ENCODE data around the gene GCDH. TPM values are rescaled to one million over a fixed set of nuclear protein-coding genes. Genes with fewer than 3 reads are reported as not detected.

The GCDH gene
- polyA plus RNA-seq, 1 experiment, result 20.9 TPM

GRCh38 chr19:12891553-12892021 is 627 bp downstream of the GCDH start:
- Histone ChIP-seq H3K36me3 (ENCODE audit: control insufficient read depth, insufficient read depth, low read length) (peaks cover 4% of the 10 kb centered on the region), H3K27me3 (ENCODE audit: control insufficient read depth, insufficient read depth, low read length) (peaks cover 3% of the 10 kb centered on the region; the same call in 1 of the 2 replicates), H3K4me3 (ENCODE audit: low read depth, low read length) (peak overlapping the region; percentile 98)
- DNase-seq (ENCODE audit: low read depth), result no peak
- POLR2A ChIA-PET, result interaction anchor here (0.7 kb wide), 1 partner anchor 113 kb away, joined by 3 read pairs; no protein-coding TSS in a partner anchor
- no peak for TF ChIP-seq CTCF (IDR thresholded peaks at IDR 0.05; ENCODE audit: insufficient read depth, low read depth, low read length)
- CTCF ChIA-PET, result interaction anchor here (0.9 to 1.4 kb wide), 3 partner anchors 44 to 134 kb away, joined by 3 to 6 read pairs (median 3); no protein-coding TSS in a partner anchor

- TF ChIP-seq CTCF (IDR thresholded peaks at IDR 0.05; ENCODE audit: insufficient read depth, low read depth, low read length), result no peak
- DNase-seq (ENCODE audit: low read depth), result no peak
- Histone ChIP-seq H3K27me3 (ENCODE audit: control insufficient read depth, insufficient read depth, low read length) (no peaks in the 10 kb centered on the region), H3K4me3 (ENCODE audit: low read depth, low read length) (no peak overlapping the region), H3K36me3 (ENCODE audit: control insufficient read depth, insufficient read depth, low read length) (peaks cover 6% of the 10 kb centered on the region)
- ChIA-PET CTCF (no interaction called here), POLR2A (no interaction called here)
Measured at GRCh38 chr19:12893582-12893981, 2.6 kb downstream of the GCDH start.

GRCh38 chr19:12896460-12896859 is 5.5 kb downstream of the GCDH start:
- no peak for DNase-seq (ENCODE audit: low read depth)
- TF ChIP-seq CTCF (IDR thresholded peaks at IDR 0.05; ENCODE audit: insufficient read depth, low read depth, low read length), result no peak
- no peaks in the 10 kb centered on the region for H3K27me3 ChIP-seq (ENCODE audit: control insufficient read depth, insufficient read depth, low read length)
- POLR2A ChIA-PET, result interaction anchor here (0.5 kb wide), 1 partner anchor 16 kb away, joined by 14 read pairs; no protein-coding TSS in a partner anchor
- peaks cover 6% of the 10 kb centered on the region for H3K36me3 ChIP-seq (ENCODE audit: control insufficient read depth, insufficient read depth, low read length)
- CTCF ChIA-PET, result no interaction called here
- H3K4me3 ChIP-seq (ENCODE audit: low read depth, low read length), result no peak overlapping the region

- no peak for DNase-seq (ENCODE audit: low read depth)
- Histone ChIP-seq H3K36me3 (ENCODE audit: control insufficient read depth, insufficient read depth, low read length) (peaks cover 5% of the 10 kb centered on the region), H3K4me3 (ENCODE audit: low read depth, low read length) (no peak overlapping the region), H3K27me3 (ENCODE audit: control insufficient read depth, insufficient read depth, low read length) (no peaks in the 10 kb centered on the region)
- POLR2A ChIA-PET, result no interaction called here
- TF ChIP-seq CTCF (IDR thresholded peaks at IDR 0.05; ENCODE audit: insufficient read depth, low read depth, low read length), result no peak
- CTCF ChIA-PET, result interaction anchor here (1.0 to 1.5 kb wide), 2 partner anchors 15 to 52 kb away, joined by 4 read pairs; no protein-coding TSS in a partner anchor
Measured at GRCh38 chr19:12899891-12900518, 9.0 kb downstream of the GCDH start.

- ChIA-PET CTCF (interaction anchor here (0.6 to 0.7 kb wide), 2 partner anchors 57 to 147 kb away, joined by 3 read pairs; no protein-coding TSS in a partner anchor), POLR2A (no interaction called here)
- Histone ChIP-seq H3K36me3 (ENCODE audit: control insufficient read depth, insufficient read depth, low read length) (no peaks in the 10 kb centered on the region), H3K27me3 (ENCODE audit: control insufficient read depth, insufficient read depth, low read length) (no peaks in the 10 kb centered on the region), H3K4me3 (ENCODE audit: low read depth, low read length) (no peak overlapping the region)
- no peak for DNase-seq (ENCODE audit: low read depth)
- no peak for TF ChIP-seq CTCF (IDR thresholded peaks at IDR 0.05; ENCODE audit: insufficient read depth, low read depth, low read length)
Measured at GRCh38 chr19:12907166-12907565, 16.2 kb downstream of the GCDH start.
